SU-DHL-6 (cell line): ENCODE results near the gene PILRA.

Experiments
- CTCF ChIP-seq: fragments of 200-600 bp; sonication (generic); IDR thresholded peaks from one replicate; pipeline ENCODE4 v1.5.1; 2017; ENCODE audit warnings: antibody characterized with exemption, mild to moderate bottlenecking, low read length, moderate library complexity; ENCODE audit not compliant: insufficient read depth, poor library complexity, severe bottlenecking
- EZH2phosphoT487 ChIP-seq: fragments of 200-600 bp; sonication (generic), shearing (Covaris generic); conservative IDR thresholded peaks from 2 replicates; pipeline ENCODE4 v1.6.1; 2018; ENCODE audit warnings: mild to moderate bottlenecking, antibody characterized with exemption, low read length, moderate library complexity, mixed read lengths

- no peak for TF ChIP-seq CTCF
- TF ChIP-seq EZH2phosphoT487: no peak
Measured at GRCh38 chr7:100432053-100432452, 58.8 kb downstream of the PILRA start.
